ENCODE data around the gene STAC. TPM values are rescaled to one million over a fixed set of nuclear protein-coding genes. Genes with fewer than 3 reads are reported as not detected.

STAC gene
- total RNA-seq, 4 donors from 2014 or later = 3.1 to 12.9 (median 11.5) TPM

DNA sequence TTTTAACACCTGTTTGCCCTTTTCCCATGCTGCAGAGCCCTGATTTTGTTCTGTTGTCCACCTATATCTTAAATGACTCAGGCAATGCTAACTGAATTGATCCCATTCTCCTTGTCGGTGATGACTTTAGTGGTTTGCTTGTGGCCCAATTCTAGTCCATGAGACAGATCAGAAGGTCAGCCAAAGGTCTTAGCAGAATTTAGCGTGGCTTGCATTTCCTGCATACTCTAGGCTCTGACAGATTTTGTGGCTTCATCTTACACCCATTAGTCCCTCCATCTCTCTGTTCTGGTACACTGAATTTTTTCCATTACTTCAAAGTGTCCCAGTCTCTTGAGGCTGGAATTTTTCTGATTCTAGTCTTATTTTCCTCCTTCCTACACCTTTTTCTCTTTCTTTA is 161.9 kb downstream of the STAC start:
- Histone ChIP-seq H3K27ac (no peak overlapping the region), H3K4me1 (no peaks in the 10 kb centered on the region), H3K27me3 (no peaks in the 10 kb centered on the region), H3K9me3 (no peaks in the 10 kb centered on the region), H3K4me3 (no peak overlapping the region), H3K36me3 (no peaks in the 10 kb centered on the region)
- 32 to 73% methylated on average over 2 of the region's 2 CpGs for WGBS, 2 donors (ENCODE audit: low coverage in 1 of 2)
- TF ChIP-seq CTCF (IDR thresholded peaks at IDR 0.05) = no peak
- TF ChIP-seq EP300 (IDR thresholded peaks at IDR 0.05) = no peak
- TF ChIP-seq POLR2AphosphoS5 (IDR thresholded peaks at IDR 0.05) = no peak
- TF ChIP-seq POLR2A (IDR thresholded peaks at IDR 0.05) = no peak
- ATAC-seq = no peak

DNA sequence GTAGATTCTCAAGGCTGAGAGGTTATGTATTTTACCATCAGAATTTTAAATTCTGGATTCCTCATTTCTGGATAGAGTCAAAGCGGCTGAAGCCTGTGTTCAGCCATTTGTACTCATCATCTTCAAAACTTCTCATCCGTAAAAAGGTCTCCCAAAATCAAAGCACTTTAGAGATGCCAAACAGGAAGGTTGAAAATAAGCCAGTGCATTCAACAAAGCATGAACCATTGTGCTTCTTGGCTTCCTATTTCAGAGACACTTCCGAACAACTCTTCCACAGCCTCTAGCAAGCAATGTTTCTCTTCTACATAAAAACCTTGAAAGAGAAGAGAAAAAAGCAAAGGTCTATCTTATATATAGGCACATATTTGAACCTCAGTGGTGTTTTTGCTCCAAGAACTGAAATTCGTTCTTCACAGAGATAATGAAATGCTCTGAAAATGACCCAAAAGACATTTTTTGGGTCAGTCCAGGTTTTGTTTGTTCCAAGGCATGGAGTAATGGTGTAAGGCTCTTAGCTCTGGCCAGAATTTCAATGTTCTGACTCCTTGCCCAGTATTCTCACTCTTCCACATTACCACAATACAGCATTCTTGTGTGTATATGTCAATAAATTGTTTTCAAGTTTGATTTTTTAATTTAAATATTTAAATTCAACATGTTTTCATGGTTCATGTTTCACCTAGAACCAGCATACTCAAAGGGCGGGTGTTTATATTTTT is 163.1 kb downstream of the STAC start:
- WGBS, 2 donors (ENCODE audit: low coverage in 1 of 2) = 66 to 77% methylated on average over 5 of the region's 5 CpGs
- no peak overlapping the region for H3K27ac ChIP-seq
- TF ChIP-seq POLR2AphosphoS5 (IDR thresholded peaks at IDR 0.05) = no peak
- no peak for TF ChIP-seq CTCF (IDR thresholded peaks at IDR 0.05)
- no peak for TF ChIP-seq POLR2A (IDR thresholded peaks at IDR 0.05)
- no peaks in the 10 kb centered on the region for H3K4me1 ChIP-seq
- no peak for ATAC-seq
- H3K27me3 ChIP-seq = no peaks in the 10 kb centered on the region
- peaks cover 0 to 4% (median 0%) of the 10 kb centered on the region in 3 donors for H3K9me3 ChIP-seq
- no peak overlapping the region for H3K4me3 ChIP-seq
- H3K36me3 ChIP-seq = no peaks in the 10 kb centered on the region

DNA sequence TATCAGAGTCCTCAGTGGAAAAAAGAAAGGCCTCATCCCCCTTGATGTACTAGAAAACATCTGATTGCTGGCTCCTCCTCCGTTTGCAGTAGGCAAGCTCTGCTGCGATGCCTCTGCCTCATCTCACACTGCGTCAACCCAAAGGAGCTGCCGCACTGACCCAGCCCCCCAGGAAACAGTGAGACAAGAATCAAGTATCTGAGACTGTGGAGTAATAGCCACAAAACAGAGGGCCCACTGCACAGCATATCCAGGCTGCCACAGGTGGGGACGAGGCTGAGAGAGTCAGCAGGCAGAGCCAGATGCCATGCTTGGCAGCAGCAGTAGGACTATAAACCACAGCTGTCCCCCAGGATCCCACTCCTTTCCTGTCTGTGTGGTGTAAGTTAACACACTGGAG is 165.9 kb downstream of the STAC start:
- TF ChIP-seq EP300 (IDR thresholded peaks at IDR 0.05) (no peak), CTCF (IDR thresholded peaks at IDR 0.05) (no peak), POLR2AphosphoS5 (IDR thresholded peaks at IDR 0.05) (no peak), POLR2A (IDR thresholded peaks at IDR 0.05) (no peak)
- H3K4me3 ChIP-seq = no peak overlapping the region
- H3K4me1 ChIP-seq = no peaks in the 10 kb centered on the region
- H3K27me3 ChIP-seq = no peaks in the 10 kb centered on the region
- no peak overlapping the region for H3K27ac ChIP-seq
- no peaks in the 10 kb centered on the region for H3K36me3 ChIP-seq
- peaks cover 0 to 12% (median 0%) of the 10 kb centered on the region in 3 donors for H3K9me3 ChIP-seq
- ATAC-seq = no peak
- WGBS, 2 donors (ENCODE audit: low coverage in 1 of 2) = 35 to 83% methylated on average over 2 to 4 of the region's 5 CpGs

- no peak for TF ChIP-seq CTCF (IDR thresholded peaks at IDR 0.05)
- TF ChIP-seq POLR2AphosphoS5 (IDR thresholded peaks at IDR 0.05) = no peak
- TF ChIP-seq POLR2A (IDR thresholded peaks at IDR 0.05) = no peak
- TF ChIP-seq EP300 (IDR thresholded peaks at IDR 0.05) = no peak
- Histone ChIP-seq H3K4me1 (no peaks in the 10 kb centered on the region), H3K36me3 (no peaks in the 10 kb centered on the region), H3K27ac (no peak overlapping the region), H3K27me3 (no peaks in the 10 kb centered on the region), H3K4me3 (no peak overlapping the region), H3K9me3 (peaks cover 0 to 12% (median 0%) of the 10 kb centered on the region in 3 donors)
- ATAC-seq = no peak
- WGBS, 2 donors (ENCODE audit: low coverage in 1 of 2) = 83 to 94% methylated on average over 2 of the region's 2 CpGs
Measured at GRCh38 chr3:36548712-36549111, 168.4 kb downstream of the STAC start.

DNA sequence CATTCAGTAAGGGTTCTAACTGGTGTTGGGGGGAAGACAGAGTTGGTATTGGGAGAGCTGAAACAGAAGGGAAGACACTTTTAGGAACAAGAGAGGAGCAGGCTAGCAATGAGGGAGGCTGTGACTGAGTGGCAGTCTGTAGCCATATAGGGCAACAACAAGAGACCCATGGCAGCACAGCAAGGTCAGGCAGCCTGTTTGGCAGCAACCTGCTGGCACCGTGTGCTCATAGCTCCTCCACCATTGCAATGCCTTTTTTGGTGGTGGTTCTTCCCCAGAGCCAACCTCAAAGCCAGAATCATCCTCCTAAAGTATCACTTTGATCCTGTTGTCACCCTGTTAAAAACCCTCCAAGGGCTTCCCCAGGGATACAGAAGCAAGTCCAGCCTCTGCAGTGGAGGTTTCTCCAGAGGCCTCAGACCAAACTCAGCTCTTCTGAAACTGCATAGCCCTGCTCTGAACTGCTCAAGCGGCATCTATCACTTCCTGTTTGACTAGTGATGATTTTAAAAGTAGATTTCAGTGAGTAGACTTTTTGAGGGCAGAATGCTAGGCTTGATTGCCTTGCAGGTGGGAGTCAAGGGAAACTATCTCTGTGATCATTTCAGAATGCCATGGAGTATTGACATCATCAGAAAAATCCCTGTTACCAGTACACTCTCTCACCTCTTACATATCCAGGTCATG is 176.9 kb downstream of the STAC start:
- 52 to 57% methylated on average over 1 to 2 of the region's 2 CpGs for WGBS, 2 donors (ENCODE audit: low coverage in 1 of 2)
- Histone ChIP-seq H3K27me3 (no peaks in the 10 kb centered on the region), H3K27ac (no peak overlapping the region), H3K4me3 (no peak overlapping the region), H3K9me3 (no peaks in the 10 kb centered on the region), H3K4me1 (peaks cover 0 to 5% (median 4%) of the 10 kb centered on the region in 3 donors), H3K36me3 (no peaks in the 10 kb centered on the region)
- ATAC-seq = no peak
- TF ChIP-seq CTCF (IDR thresholded peaks at IDR 0.05) (no peak), POLR2AphosphoS5 (IDR thresholded peaks at IDR 0.05) (no peak), EP300 (IDR thresholded peaks at IDR 0.05) (no peak), POLR2A (IDR thresholded peaks at IDR 0.05) (no peak)
